ENCODE results near the gene REXO4. TPM values are rescaled to one million over a fixed set of nuclear protein-coding genes. Genes with fewer than 3 reads are reported as not detected.

REXO4 gene
- total and polyA plus RNA-seq, 2 of the 8 experiments (the other 6 are each of a cell fraction or from before 2014, with no cell fraction given) = 19.1 to 38.3 TPM

DNA sequence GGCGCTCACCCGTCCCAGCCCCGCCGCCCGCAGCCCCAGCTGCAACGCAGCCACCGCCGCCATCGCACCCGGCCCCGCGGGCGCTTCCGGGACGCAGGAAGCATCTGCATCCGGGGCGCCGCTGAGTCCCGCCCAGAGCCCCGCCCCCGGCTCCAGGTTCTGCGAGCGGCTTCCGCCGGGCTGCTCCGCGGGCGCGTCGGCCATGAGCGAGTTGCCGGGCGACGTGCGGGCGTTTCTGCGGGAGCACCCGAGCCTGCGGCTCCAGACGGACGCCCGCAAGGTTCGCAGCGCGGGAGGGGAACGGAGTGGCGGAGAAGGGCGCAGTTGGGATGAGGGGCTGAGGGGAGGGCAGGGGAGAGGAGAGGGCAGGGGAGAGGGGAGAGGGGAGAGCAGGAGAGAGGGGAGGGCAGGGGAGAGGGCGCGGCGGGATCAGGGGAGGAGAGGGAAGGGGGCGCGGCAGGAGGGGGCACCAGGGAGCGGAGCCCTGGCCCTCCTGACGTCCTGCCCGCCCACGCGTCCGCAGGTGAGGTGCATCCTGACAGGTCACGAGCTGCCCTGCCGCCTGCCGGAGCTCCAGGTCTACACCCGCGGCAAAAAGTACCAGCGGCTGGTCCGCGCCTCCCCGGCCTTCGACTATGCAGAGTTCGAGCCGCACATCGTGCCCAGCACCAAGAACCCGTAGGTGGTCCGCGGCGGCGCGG is 61.3 kb downstream of the REXO4 start, which contains the start of the genes SURF1 and SURF2 (continued):
- TF ChIP-seq CTCF (IDR thresholded peaks at IDR 0.05; ENCODE audit: control extremely low read depth in 1 of 3, insufficient read depth in 1 of 3, low read depth in 1 of 3, low read length in 3 of 3) = peak in 1 of 3 experiments; percentile 12; a peak in 1 of 4 replicates
- no peak for TF ChIP-seq CBX8 (IDR thresholded peaks at IDR 0.05; ENCODE audit: borderline replicate concordance, low read depth, low read length)
- TF ChIP-seq TEAD4 (IDR thresholded peaks at IDR 0.05; ENCODE audit: low read depth, low read length) = no peak
- peak; percentile 69 for TF ChIP-seq KDM4A (IDR thresholded peaks at IDR 0.05; ENCODE audit: low read depth, low read length, severe bottlenecking)
- TF ChIP-seq CREB1 (IDR thresholded peaks at IDR 0.05) = peak; percentile 83
- no peak for TF ChIP-seq SP1 (IDR thresholded peaks at IDR 0.05; ENCODE audit: low read depth, low read length)
- TF ChIP-seq KDM5A (IDR thresholded peaks at IDR 0.05; ENCODE audit: low read length) = no peak
- TF ChIP-seq, protein P1, sequence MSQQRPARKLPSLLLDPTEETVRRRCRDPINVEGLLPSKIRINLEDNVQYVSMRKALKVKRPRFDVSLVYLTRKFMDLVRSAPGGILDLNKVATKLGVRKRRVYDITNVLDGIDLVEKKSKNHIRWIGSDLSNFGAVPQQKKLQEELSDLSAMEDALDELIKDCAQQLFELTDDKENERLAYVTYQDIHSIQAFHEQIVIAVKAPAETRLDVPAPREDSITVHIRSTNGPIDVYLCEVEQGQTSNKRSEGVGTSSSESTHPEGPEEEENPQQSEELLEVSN (IDR thresholded peaks at IDR 0.05) = peak; percentile 45; the same call in 1 of the 2 replicates
- TF ChIP-seq ZNF274 (IDR thresholded peaks at IDR 0.05; ENCODE audit: borderline replicate concordance, extremely low read depth, low read length) = no peak
- TF ChIP-seq GTF2F1 (IDR thresholded peaks at IDR 0.05; ENCODE audit: borderline replicate concordance, low read depth, low read length) = no peak
- TF ChIP-seq RBBP5 (IDR thresholded peaks at IDR 0.05; ENCODE audit: borderline replicate concordance, low read depth, low read length) = peak; percentile 78; the same call in 1 of the 2 replicates
- no peak for TF ChIP-seq CTBP2 (IDR thresholded peaks at IDR 0.05; ENCODE audit: borderline replicate concordance, insufficient read depth, insufficient read length, low read length)
- no peak for TF ChIP-seq CBX5 (IDR thresholded peaks at IDR 0.05; ENCODE audit: low read depth, low read length)
- no peak for TF ChIP-seq NANOG (IDR thresholded peaks at IDR 0.05; ENCODE audit: insufficient read depth, low read depth, low read length, poor library complexity, severe bottlenecking)
- no peak for TF ChIP-seq JUN (IDR thresholded peaks at IDR 0.05; ENCODE audit: low read depth, low read length)
- TF ChIP-seq YY1 (IDR thresholded peaks at IDR 0.05; ENCODE audit: low read depth, low read length) = peak; percentile 90
- no peak for TF ChIP-seq EZH2 (IDR thresholded peaks at IDR 0.05; ENCODE audit: low read depth, low read length, severe bottlenecking)
- TF ChIP-seq MAFK (IDR thresholded peaks at IDR 0.05; ENCODE audit: low read depth, low read length) = no peak
- no peak for TF ChIP-seq SUZ12 (IDR thresholded peaks at IDR 0.05; ENCODE audit: low read length)
- TF ChIP-seq KDM1A (IDR thresholded peaks at IDR 0.05; ENCODE audit: borderline replicate concordance, low read length) = no peak
- peak; percentile 77 for TF ChIP-seq TAF1 (IDR thresholded peaks at IDR 0.05; ENCODE audit: low read depth, low read length)
- peak; percentile 70 for TF ChIP-seq ASH2L (IDR thresholded peaks at IDR 0.05; ENCODE audit: low read length)

All from H1 (cell line).